NCI-H345 treated with DMSO at 0.1 percent for 48 hours (cell line): Measurements from ENCODE around the gene PDZD2.

Experiments used
- DNase-seq: peaks from one replicate; lab custom pipeline; 2025; ENCODE audit not compliant: unreplicated experiment; lab: John Stamatoyannopoulos, UW

PDZD2 gene

DNA sequence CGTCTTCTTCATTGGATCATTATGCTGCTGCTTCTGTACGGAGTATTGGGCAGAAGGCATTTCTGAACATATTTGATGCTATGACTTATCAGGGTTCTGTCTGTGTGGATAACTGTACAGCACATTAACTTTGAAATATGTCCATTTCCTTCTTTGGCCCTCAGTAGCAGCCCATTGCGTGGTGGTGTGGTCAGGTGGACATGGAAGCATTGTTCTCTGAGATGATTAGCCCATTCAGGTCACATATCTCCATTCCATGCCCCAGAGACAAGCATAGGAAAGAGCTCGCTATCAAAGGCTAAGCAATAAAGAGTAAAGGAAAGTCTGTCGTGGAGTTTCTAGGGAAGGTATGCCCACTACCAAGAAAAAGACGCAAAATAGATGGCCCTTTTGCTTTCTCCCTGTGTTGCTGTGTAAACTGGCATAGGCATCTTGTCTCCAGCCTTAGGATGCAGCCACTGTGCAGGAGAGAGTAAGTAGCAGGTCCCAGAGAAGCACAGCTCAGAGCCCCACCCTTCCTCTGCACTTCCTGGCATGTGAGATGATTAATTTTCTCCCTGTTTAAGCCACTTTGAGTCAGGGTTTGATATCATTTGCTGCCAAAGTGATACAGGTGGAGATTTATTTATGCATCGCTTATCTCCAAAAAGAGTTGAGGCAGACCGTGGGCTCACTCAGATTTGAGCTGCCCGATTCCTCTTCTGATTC is 221.9 kb downstream of the PDZD2 start:
- no peak for DNase-seq

DNA sequence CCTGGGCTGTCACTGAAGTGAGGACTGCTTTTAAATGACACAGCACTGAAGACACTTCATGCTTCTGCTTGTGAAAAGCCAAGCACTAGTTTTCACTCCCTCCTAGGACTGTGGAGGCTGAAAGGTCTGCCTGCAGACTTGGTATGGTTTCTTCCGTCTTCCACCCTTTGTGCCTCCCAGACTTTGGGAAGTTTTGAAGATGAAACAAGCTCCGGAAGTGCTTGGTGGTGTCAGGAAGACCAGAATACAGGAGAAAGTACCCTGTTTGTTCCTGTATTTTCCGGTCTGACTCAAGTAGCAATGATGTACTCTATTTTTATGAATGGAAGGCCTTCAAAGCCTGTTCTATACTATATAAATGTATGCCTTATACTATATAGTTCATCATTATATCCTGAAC is 222.7 kb downstream of the PDZD2 start:
- DNase-seq, result no peak

DNA sequence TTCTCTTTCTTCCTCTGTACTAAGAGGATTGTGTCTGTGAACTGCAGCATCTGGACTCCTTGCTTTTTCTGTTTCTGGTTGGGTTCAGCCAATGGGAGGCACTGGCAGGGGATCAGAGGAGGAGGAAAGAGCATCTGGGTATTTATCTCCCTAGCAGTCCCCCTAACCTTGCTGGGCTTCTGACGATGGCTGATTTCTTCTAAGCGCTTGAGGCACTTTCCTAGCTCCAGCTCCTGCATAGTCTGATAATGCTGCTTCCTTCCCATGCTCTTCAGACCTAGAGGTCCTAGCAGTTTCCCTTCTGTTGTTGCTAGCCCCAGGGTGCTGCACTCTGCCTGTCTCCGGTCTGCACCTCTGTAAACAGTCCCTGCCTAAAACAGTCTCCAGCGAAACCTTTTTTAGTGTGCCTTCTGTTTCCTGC is 225.1 kb downstream of the PDZD2 start:
- DNase-seq, result no peak

DNA sequence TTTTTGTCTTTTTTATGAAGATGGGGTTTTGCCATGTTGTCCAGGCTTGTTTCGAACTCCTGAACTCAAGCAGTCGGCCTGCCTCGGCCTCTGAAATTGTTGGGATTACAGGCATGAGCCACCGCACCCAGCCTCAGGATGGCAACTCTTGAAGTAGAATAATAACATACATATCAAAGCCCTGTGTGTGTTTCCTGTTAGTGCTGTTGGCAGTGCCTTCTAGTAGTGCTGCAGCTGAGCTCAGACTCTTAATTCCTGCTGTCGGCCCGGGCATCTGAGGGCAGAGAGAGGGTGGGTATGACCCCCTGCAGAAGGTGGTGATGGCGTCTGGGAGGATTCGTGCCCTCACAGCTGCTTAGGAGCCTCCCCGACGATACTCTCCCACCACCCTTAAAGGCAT is 227.2 kb downstream of the PDZD2 start:
- DNase-seq, result no peak

DNA sequence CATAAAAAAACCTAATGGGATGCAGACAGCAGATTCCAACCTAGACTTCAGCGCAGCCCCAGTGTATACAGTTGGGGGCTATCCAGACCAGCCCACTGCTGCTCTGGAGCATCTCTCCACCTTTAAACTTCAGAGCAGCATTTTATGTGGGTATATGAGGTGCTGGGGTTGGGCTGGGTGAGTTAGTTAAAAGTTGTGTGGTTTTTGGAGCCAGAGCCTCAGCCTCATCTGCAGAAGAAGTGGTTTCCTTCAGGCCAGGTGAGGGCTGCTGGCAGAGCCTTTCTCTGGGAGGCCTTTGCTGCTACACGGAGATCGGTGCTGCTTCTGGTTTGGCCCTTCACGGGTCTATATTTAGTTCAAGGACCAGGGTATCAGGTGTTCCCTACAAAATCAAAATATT is 228.3 kb downstream of the PDZD2 start:
- DNase-seq, result no peak

DNA sequence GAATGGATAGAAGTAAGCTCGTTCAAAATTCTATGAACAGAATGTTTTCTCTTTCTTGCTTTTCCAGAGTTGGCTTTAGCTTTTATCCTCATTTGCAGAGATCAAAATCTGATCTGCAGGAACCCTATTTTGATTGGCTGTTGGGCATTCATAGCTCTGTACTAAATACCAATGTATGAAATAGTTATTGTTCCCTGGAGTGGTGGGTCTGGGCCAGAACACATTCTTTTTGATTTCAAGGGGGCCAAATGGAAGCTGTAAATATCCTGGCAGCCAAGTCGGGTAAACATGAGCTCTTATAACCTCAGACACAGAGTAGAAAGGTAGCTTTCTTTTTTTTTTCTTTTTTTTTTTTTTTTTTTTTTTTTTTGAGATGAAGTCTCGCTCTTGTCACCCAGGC is 241.5 kb downstream of the PDZD2 start:
- no peak for DNase-seq

DNA sequence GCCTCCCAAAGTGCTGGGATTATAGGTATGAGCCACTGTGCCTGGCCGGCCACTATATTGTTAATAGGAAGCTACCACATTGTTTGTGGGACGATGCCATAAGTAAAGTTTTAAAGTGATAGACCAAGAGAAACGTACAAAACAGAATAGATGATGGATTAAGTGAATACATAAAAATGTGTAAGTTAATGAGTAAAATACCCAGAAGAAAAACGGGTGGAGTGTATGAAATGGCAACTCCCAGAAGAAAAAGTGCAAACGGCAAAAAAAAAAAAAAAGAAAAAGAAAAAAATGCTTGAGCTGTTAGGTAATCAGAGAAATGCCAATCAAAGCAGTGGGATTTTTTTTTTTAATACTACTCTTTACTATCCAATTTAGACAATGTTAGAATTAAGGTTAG is 246.0 kb downstream of the PDZD2 start:
- DNase-seq, result no peak

DNA sequence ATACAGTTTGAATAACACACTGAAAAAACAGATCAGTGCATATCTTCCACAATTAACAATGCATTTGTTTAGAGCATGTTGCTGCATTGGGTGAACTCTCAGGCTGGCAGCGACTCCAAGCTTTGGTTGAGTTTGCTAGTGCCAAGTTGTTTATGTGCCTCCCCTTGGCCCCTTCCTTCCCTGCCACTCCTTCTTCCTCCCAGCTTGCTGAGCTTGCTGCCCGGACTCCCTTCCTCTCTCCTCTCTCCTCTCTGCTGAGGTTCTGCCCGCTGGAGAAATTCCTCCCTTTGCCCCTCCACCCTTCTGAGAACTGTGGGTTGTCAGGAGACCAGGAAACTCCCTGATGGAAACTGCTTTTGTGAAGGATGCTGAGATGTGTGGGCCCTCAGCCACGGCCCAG is 247.3 kb downstream of the PDZD2 start:
- DNase-seq, result no peak

DNA sequence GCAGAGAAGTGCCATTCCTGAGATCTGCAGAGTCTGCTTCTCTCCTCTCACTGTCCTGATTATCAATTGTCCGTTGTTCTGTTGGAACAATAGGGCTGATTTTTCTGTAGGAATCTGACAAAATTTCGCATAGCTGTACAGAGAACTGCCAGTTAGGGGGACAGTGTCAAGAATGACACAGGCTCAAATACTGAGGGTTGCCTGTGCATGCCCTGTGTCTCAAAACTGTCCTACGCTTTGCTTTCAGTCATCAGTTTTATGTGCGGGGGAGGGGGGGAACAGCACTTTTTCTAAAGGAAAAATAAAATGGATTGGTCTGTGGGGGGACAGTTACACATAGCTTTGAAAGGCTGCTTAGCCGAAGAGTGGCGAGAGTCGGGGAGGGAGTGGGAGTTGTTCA is 248.6 kb downstream of the PDZD2 start:
- DNase-seq, result no peak

DNA sequence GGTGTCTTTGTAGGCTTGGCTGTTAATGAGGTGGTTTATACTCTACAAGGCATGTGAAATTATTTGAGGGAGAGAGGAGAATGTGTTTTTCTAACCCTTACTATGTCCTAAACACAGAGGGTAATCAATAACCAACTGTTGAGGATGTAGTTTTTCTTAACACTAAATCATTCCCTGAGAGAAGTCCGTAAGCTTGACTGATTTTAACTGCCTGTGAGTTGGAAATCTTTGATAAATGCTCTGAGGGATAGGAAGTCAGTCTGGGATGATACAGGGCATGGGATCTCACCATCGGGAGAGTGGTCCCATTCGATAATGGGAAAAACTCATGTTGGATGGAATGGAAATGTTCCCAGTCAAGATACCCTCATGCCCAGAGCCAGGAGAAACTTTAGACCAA is 249.6 kb downstream of the PDZD2 start:
- no peak for DNase-seq

DNA sequence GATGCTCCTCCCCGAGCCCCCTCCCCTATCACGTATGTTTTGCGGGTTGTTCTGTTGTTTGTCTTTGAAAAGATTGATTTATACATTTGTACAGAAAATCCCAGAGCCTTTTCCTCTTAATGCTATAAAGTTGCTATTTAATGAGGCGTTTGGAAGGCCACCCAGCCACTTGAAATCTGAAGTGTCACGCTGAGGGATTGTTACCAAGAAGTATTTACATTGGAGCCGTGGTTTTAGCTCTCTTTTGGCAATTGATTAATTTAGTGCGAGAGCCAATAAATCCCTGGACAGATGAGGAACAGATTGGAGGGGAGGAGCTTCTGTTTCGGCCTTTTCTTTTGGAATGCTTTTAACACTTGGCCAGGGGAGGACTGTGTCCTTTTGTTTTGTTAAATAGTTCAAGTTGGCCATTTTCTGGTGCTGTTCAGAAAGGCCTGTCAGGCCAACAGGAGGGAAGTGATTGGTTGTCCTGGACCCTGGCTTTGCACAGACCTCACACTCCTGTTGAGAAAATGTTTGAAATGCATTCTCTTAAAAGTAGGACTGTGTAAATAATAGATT is 250.2 kb downstream of the PDZD2 start:
- peak; percentile 67 for DNase-seq

DNA sequence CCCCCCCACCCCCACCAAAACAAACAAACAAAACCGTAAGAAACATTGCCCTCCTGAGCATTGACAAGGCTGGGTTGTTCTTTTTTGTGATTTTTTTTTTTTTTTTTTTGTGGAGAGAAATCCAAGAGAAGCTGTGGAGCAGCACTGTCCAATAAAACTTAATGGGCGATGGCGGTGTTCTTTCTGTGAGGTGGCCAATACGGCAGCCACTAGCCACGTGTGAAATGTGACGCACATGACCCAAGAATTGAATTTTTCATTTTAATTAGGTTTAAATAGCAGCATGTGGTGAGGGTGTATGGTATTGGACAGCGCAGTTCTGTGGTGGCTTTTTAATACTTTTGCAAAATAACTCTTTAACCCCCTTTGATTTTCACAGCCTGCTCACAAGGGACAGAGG is 251.1 kb downstream of the PDZD2 start:
- DNase-seq, result no peak

DNA sequence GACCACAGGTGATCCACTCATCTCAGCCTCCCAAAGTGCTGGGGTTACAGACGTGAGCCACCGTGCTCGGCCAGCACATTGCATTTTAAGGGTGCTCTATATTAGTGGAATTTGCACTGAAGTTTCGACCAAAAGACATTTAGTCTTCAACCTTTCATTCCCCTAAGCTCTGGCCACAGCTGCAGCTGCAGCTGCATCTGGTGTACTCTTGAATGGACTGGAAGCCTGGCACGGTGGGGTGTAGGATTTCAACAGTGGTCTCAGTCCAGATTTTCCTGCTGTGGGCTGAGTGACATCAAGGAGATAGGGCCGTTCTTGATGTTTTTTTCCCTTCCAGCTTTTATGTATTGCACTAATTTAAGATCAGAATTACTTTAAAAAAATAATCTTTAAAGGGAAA is 255.2 kb downstream of the PDZD2 start:
- DNase-seq, result no peak

DNA sequence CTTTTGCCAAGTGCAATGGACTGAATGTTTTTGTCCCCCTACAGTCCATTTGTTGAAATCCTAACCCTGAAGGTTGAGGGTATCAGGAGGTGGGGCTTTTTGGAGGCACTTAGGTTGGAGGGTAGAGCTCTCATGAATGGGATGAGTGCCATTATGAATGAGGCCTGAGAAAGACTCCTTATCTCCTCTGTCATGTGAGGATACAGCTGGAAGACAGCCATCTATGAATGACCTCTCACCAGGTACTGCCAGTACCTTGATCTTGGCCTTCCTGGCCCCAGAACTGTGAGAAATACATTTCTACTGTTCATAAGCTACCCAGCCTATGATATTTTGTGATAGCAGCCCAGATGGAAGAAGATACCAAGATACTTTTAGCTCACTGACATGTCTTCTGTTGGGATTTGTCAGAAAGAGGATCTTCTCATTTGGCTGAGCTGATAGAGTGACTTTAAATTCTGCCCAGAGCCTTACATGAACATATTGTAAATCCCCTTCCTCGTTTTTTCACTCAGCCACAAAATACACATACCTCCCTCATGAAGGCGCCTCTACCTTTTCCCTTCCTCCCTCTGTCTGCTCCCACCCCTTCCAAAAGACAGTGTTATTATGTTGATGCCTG is 256.4 kb downstream of the PDZD2 start:
- no peak for DNase-seq

DNA sequence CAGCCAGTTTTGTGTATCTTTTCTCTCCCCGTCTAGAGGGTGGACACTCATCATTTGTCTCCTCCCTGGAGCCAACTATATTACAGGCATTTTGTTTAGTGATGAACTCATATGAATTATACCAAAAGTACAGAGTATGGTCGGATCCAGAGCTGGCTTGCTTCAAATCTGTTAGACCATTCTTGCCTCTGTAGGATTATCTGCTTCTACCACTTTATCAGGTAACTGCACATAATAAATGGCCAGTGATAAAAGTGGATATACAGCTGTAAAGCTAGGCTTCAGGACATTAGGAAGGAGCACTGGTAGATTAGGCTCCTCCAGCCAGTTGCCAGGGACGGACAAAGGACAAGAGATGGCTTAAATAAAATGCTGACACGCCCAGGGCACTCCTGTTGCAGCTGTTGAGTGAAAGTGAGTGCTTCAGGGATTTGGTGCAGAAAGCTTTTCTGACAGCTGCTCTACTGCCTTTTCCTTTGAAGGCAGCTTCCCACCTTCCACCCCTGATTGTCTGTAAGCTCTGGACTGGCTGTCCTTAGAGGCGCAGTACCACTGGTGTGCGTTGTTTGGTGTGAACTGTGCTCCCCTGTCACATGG is 259.2 kb downstream of the PDZD2 start:
- DNase-seq, result no peak

DNA sequence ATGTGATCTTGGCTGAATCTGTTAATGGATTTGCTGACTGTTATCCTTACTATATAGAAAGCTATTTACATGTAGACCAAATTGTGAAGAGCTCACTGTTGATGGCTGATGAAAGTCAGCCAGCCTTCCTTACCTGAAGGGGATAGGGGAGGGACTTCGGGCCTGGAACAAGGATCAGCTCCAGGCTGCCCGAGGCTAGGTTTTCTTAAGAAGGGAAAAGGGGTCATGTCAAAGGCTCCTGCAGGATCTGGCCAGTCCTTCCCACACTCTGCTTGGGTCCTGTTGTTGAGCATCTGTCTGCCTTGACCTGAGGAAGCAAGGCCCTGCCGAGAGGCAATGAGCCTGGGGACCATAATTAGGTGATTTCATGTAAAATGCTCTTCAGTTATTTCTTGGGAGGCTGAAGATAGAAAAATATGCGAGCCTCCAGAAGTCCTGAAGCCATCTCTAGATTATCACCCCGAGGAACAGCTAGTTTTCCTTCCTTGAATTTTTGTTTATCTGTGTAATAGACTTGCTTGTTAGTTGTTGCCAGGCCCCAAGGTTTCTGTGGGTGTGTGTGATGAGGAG is 261.4 kb downstream of the PDZD2 start:
- DNase-seq, result no peak

DNA sequence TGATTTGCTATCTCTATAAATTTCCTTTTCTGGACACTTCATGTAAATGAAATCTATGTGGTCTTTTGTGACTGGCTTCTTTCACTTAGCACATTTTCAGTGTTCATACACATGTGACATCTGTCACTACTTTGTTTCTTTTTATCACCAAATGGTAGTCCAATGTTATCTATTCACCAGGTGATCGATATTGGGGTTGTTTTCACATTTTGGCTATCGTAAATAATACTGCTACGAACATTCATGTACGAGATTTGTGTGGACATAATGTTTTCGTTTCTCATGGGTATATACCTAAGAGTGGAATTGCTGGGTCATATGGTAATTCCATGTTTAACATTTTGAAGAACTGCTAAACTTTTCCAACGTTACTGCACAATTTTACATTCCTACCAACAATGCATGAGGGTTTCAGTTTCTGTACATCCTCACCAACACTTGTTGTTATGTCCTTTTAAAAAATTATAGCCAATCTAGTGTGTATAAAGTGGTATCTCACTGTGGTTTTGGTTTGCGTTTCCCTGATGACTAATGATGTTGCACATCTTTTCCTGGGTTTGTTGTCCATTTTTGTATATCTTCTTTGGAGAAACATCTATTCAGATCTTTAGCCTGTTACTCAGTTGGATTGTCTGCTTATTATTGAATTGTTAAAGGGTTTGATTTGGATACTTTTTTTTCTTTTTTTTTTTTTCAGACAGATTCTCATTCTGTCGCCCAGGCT is 263.0 kb downstream of the PDZD2 start:
- DNase-seq, result no peak

DNA sequence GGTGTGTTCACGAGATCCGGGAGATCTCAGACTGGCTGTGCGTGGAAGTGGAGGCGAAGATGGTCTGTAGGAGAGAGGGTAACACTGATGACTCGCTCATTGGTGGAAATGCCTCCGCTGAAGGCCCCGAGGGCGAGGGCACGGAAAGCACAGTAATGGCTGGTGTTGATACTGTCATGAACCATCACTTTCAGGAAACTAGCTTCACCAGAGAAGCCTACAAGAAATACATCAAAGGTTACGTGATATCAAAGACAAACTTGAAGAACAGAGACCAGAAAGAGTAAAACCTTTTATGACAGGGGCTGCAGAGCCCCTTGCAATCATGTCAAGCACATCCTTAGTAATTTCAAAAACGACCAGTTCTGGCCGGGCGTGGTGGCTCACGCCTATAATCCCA is 269.5 kb downstream of the PDZD2 start:
- no peak for DNase-seq

DNA sequence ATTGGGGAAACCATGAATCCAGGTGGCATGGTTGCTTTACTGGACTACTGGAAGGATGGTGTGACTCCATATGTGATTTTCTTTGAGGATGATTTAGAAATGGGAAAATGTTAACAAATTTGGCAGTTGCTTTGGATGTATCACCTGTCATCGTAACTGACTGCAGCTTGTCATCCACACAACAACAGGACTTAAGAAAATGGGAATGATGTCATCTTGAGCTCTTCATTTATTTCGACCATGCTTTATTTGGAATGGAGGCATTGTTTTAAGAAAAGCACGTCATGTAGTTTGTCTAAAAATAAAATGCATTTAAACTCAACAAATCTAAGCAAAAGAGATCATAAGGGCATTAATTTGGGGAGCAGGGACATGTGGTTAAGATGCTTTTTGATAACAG is 270.1 kb downstream of the PDZD2 start:
- DNase-seq, result no peak

DNA sequence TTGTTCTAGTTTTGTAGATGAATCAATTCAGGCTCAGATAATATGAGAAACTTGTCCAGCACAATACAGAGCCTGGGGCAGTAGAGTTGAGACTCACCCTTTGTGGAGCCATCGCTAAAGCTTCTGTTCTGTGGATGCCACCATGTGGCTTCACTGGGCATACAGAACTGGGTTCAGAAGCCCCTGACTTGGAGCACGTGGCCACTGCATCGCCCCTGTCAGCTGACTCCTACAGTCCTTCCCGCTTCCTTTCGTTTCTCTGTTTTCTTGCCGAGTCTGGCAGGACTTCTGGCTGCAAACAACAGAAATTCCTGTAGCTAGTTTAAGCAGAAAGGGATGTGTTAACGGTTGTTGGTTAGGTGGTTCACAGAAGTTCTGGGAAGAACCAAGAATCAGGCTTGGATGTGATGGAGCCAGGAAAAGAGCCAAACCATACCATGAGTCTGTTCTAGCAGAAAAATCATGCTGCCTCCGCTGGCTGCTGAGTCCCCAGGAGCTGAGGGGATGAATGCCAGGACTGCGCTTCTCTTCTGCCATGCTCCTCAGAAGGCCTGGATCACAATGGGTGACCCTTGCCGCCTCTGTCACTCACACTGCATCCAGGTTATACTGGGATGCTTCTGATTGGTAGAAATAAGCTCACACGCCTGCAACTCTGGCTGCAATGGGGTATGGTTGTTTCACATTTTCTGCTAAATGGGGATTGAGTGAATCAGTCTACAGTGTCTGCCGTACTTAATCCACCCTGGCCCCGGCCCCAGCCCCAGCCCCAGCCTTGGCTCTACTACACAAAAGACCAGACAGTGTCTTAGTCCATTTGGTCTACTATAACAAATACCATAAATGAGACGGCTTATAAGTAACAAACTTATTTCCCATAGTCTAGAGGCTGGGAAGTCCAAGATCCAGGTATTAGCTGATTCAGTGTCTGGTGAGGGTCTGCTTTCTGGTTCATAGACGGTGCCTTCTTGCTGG is 272.6 kb downstream of the PDZD2 start:
- DNase-seq, result no peak
